Peyer's patch (tissue), 4 donors: ENCODE measurements around the gene C1QTNF9B.

Experiments
- POLR2A ChIP-seq, 2 donors: fragments of 450-650 bp; IDR thresholded peaks; one replicate each; pipeline ENCODE4 v1.5.1; 2017; ENCODE audit warnings: antibody characterized with exemption in 2 of 2, mild to moderate bottlenecking in 2 of 2, moderate library complexity in 2 of 2
- TF ChIP-seq, protein P1 (sequence below), 6 experiments: fragments of 450-650 bp in 4 of 6; fragments of 200-600 bp in 2 of 6; sonication (generic) in 1 of 6; IDR thresholded peaks; one replicate each; pipeline ENCODE4 v1.5.1; 2017 to 2019; ENCODE audit warnings: antibody characterized with exemption in 6 of 6, mild to moderate bottlenecking in 3 of 6, moderate library complexity in 1 of 6

DNA sequence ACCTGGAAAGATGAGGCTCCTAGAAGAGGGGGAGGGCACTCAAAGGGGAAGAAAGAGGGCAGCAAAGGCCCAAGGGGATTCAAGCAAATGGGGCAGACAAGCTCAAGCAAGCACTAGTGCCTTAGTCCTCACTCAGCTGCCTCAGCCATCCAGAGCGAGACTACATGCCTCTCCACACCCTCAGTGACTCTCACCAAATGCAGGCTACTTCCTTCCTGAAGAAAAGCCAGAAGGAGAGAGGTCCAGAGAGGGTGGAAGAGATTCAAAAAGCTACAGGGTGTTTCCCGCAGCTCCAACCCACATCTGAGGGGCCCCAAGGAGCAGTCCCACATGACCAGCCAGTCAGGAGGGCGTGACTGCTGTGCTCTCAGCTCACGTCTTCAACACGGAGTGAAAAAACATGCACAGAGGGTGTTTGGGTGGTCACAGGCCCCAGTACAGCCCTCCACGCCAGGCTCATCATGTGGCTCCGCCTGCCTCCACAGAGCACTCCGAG, 48.6 kb downstream of the C1QTNF9B start:
- TF ChIP-seq, protein P1, sequence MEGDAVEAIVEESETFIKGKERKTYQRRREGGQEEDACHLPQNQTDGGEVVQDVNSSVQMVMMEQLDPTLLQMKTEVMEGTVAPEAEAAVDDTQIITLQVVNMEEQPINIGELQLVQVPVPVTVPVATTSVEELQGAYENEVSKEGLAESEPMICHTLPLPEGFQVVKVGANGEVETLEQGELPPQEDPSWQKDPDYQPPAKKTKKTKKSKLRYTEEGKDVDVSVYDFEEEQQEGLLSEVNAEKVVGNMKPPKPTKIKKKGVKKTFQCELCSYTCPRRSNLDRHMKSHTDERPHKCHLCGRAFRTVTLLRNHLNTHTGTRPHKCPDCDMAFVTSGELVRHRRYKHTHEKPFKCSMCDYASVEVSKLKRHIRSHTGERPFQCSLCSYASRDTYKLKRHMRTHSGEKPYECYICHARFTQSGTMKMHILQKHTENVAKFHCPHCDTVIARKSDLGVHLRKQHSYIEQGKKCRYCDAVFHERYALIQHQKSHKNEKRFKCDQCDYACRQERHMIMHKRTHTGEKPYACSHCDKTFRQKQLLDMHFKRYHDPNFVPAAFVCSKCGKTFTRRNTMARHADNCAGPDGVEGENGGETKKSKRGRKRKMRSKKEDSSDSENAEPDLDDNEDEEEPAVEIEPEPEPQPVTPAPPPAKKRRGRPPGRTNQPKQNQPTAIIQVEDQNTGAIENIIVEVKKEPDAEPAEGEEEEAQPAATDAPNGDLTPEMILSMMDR (IDR thresholded peaks at IDR 0.05): no peak
- no peak for TF ChIP-seq POLR2A (IDR thresholded peaks at IDR 0.05)
